Activated CD8-positive, alpha-beta T cell treated with anti-CD3 and anti-CD28 coated beads, Interleukin-2, amount 10 ng/mL, durations not matched to agents 7 days and 5 days (primary cell): ENCODE data around the gene CLEC10A. TPM values are rescaled to one million over a fixed set of nuclear protein-coding genes. Genes with fewer than 3 reads are reported as not detected.
"Not testable (repeated sequence)": the region's sequence is repeated elsewhere in the genome, so short reads cannot be mapped to it uniquely, and the experiment has no call there.

Source experiments
- ATAC-seq: fragments of 150-1000 bp; cut with Tn5 transposase; one replicate; pipeline ENCODE4 v1.10.0; 2021; ENCODE audit warnings: moderate library complexity
- CTCF ChIA-PET: fragments of 350-600 bp; sonication (Branson Sonifier 250); formaldehyde crosslinking; loops from one replicate; lab custom pipeline; 2021; ENCODE audit warnings: antibody characterized with exemption; lab: Charles Lee
- POLR2A ChIA-PET: fragments of 350-600 bp; sonication (Branson Sonifier 250); formaldehyde crosslinking; loops from one replicate; lab custom pipeline; 2021; ENCODE audit warnings: antibody characterized with exemption; lab: Charles Lee
- DNase-seq: peaks from one replicate; pipeline ENCODE4 v3.0.0-alpha.2; 2020
- H3K27ac Mint-ChIP-seq: one replicate; pipeline ENCODE4 v1.8.0; 2021; ENCODE audit warnings: mild to moderate bottlenecking, mixed read lengths
- H3K27me3 Mint-ChIP-seq: one replicate; pipeline ENCODE4 v1.8.0; 2021; ENCODE audit warnings: low read depth, mixed read lengths
- H3K36me3 Mint-ChIP-seq: one replicate; pipeline ENCODE4 v1.8.0; 2021; ENCODE audit warnings: low read depth, mixed read lengths
- H3K4me1 Mint-ChIP-seq: one replicate; pipeline ENCODE4 v1.8.0; 2021; ENCODE audit warnings: low read depth, mixed read lengths
- H3K4me3 Mint-ChIP-seq: one replicate; pipeline ENCODE4 v1.8.0; 2021; ENCODE audit warnings: mild to moderate bottlenecking, mixed read lengths
- H3K9me3 Mint-ChIP-seq: one replicate; pipeline ENCODE4 v1.8.0; 2022; ENCODE audit warnings: mixed read lengths; ENCODE audit not compliant: insufficient read depth
- total RNA-seq, 2 experiments: library from RNA; stranded (reverse); gene quantifications; one replicate each; pipeline ENCODE4 v1.2.3, GENCODE V29; 2021

CLEC10A gene
- total RNA-seq, 2 experiments from 2014 or later: not detected

DNA sequence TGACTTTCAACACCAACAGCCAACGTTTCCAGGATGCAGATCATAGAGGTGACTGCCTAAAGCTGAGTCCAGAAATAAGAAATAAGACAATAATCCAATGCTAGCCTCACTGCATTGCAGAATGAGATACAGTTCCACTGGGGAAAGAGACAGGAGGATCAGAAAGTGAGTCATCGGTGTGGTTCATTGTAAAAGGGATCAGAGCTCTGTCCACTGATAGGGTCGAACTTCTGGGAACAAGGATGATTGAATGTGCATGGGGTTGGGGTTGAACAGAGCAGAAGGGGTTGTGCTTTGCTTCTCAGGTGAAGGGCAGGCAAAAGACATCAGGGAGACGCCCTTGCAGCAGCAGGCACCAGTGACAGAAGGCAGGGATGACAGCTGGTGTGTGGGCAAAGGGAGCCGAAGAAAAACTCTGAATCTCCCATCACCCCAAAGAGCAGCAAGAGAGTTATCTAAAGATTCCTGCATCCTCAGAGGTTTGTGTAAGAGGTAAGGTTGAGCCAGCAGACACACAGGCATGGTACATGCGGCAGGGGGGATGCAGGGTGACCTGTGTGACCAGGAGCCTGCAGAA lies 16.4 kb downstream of the CLEC10A start:
- Mint-ChIP-seq H3K4me1 (no peaks in the 10 kb centered on the region), H3K36me3 (no peaks in the 10 kb centered on the region), H3K4me3 (no peak overlapping the region), H3K27me3 (peaks cover 9% of the 10 kb centered on the region), H3K27ac (no peak overlapping the region), H3K9me3 (peaks cover 9% of the 10 kb centered on the region)
- DNase-seq (no peak), ATAC-seq (no peak)
- CTCF ChIA-PET: interaction anchor here (1.8 kb wide), 1 partner anchor 12 kb away, joined by 9 read pairs; no protein-coding TSS in a partner anchor
- POLR2A ChIA-PET: no interaction called here

DNA sequence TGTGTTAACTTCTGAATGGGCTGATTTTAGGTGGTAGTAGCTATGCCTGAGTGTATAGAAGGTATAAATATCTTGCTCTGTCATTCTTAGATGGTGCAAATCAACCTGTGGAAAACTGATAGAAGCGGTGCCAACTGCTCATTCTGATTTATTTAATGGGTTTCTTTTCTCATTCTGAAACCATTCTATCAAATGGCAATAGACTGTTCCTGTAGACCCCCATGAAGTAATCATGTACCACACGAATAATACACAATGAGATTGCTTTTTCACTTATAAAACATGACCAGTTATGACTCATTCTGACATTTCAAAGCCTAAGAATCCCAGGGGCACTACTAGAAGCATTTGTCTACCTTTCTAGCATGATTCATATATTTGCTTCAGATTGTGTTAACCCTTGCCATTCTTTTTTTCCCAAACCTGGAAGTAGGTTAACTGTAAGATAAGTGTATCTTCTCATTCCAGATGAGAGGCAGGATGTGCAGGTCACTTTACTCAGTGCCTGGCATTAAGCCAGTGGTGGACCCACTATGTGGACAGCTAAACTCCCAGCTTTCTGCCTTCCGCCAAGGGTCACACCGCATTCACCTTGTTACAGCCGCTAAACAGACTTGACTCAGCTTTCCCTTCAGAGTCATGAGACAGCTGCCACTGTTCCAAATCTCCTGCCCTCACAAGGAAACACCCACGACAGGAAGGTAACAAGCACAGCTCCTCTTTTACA lies 19.7 kb downstream of the CLEC10A start:
- ChIA-PET CTCF (interaction anchor here (0.7 to 1.4 kb wide), 4 partner anchors 8 to 116 kb away, joined by 3 to 4 read pairs (median 3); no protein-coding TSS in a partner anchor), POLR2A (no interaction called here)
- no peak overlapping the region for H3K27ac Mint-ChIP-seq
- no peaks in the 10 kb centered on the region for H3K36me3 Mint-ChIP-seq
- H3K4me1 Mint-ChIP-seq: no peaks in the 10 kb centered on the region
- no peak for DNase-seq
- no peaks in the 10 kb centered on the region for H3K9me3 Mint-ChIP-seq
- no peak overlapping the region for H3K4me3 Mint-ChIP-seq
- ATAC-seq: no peak
- H3K27me3 Mint-ChIP-seq: peaks cover 9% of the 10 kb centered on the region

DNA sequence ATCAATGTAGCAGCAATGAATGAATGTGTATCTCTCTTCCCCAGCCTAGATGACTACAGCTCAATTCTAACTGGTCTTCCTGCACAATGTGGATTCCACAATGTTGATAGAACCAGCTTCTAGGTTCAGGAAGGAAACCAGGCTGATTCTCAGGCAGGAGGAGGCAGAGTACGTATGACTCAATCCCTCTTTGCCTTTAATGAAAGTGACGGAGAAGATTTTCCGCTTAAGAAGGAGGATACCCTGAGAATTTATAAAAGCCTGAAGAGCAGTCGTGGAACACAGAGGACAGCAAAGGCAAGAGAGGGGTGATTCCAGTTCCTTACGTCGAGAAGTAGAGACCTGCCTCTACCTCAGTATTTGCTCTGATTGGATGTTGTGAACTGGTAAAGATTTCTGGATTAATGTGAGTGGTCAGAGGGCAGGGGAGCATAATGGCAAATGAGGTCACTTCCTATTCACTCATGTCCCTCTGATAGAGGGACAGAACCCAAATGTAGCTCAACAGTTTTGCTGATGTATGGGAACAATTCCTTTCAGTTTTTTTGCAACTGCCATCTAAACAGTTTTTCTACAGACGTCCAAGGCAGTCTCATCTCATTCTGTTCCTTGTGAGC lies 21.1 kb downstream of the CLEC10A start:
- Mint-ChIP-seq H3K27ac (no peak overlapping the region), H3K4me1 (no peaks in the 10 kb centered on the region), H3K9me3 (no peaks in the 10 kb centered on the region), H3K4me3 (no peak overlapping the region), H3K36me3 (no peaks in the 10 kb centered on the region), H3K27me3 (peaks cover 9% of the 10 kb centered on the region)
- ChIA-PET CTCF (interaction anchor here (0.8 to 1.3 kb wide), 3 partner anchors 13 to 75 kb away, joined by 3 to 4 read pairs (median 3); no protein-coding TSS in a partner anchor), POLR2A (no interaction called here)
- ATAC-seq: no peak
- DNase-seq: no peak

DNA sequence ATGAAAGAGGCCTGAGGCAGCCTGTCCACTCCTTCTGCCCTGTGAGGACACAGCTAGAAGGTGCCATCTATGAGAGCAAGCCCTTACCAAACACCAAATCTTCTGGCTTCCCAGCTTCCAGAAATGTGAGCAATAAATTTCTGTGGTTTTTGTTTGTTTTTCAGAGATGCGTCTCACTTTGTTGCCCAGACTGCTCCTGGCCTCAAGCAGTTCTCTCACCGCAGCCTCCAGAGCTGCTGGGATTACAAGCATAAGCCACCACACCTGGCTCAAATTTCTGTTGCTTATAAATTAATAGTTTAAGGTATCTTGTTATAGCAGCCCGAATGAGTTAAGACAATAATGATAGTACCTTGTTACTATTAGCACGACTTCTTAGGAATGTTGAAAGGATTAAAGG lies 23.7 kb downstream of the CLEC10A start:
- Mint-ChIP-seq H3K36me3 (no peaks in the 10 kb centered on the region), H3K27ac (no peak overlapping the region), H3K9me3 (no peaks in the 10 kb centered on the region), H3K4me3 (no peak overlapping the region), H3K27me3 (peaks cover 9% of the 10 kb centered on the region), H3K4me1 (no peaks in the 10 kb centered on the region)
- ChIA-PET POLR2A (no interaction called here), CTCF (interaction anchor here (13.6 kb wide), 1 partner anchor 81 kb away, joined by 395 read pairs; no protein-coding TSS in a partner anchor)
- ATAC-seq (no peak), DNase-seq (no peak)

DNA sequence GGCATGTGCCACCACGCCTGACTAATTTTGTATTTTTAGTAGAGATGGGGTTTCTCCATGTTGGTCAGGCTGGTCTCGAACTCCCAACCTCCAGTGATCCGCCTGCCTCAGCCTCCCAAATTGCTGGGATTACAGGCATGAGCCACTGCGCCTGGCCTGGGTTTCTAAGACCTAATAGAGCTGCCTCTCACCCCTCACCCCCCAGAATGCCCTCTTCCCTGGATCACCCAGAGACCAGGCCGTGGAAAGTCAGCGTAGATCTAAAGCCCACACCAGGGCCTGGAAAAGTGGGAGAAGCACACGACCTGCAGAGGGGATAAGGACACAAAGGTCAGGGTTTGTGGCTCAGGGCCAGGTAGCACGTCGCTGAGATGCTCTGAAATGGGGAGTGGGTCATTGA lies 29.5 kb downstream of the CLEC10A start:
- not testable (repeated sequence) for H3K9me3 Mint-ChIP-seq, H3K36me3 Mint-ChIP-seq, H3K27me3 Mint-ChIP-seq, ATAC-seq, DNase-seq, H3K27ac Mint-ChIP-seq, H3K4me3 Mint-ChIP-seq
- peaks cover 19% of the 10 kb centered on the region for H3K4me1 Mint-ChIP-seq
- ChIA-PET POLR2A (interaction anchor here (0.6 to 2.2 kb wide), 2 partner anchors 15 to 79 kb away, joined by 3 to 5 read pairs; partner anchors contain the start of gene SLC16A13), CTCF (interaction anchor here (0.8 to 13.6 kb wide), 4 partner anchors 13 to 245 kb away, joined by 3 to 395 read pairs (median 8); no protein-coding TSS in a partner anchor)

DNA sequence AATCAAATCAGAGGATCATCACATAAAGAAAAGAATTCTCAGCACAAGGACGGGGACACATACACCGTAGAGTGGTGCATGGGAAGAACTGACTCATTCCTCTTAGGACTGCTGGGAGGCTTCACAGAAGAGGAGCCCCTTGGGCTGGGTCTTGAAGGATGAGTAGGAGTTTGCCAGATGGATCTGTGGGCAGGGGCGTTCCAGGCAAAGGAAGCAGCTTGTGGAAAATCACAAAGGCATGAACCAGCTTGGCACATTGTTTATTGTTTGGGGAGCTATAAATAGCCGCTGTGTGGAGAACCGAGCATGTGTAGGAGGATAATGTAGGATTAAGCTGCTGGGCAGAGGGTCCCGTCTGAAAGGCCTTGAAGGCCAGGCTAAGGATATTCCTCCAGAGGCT lies 31.1 kb downstream of the CLEC10A start:
- no peak for ATAC-seq
- no peak for DNase-seq
- H3K9me3 Mint-ChIP-seq: no peaks in the 10 kb centered on the region
- CTCF ChIA-PET: interaction anchor here (1.5 to 13.6 kb wide), 2 partner anchors 49 to 88 kb away, joined by 3 to 395 read pairs; no protein-coding TSS in a partner anchor
- POLR2A ChIA-PET: no interaction called here
- H3K27ac Mint-ChIP-seq: no peak overlapping the region
- H3K36me3 Mint-ChIP-seq: no peaks in the 10 kb centered on the region
- H3K4me1 Mint-ChIP-seq: peaks cover 22% of the 10 kb centered on the region
- peaks cover 9% of the 10 kb centered on the region for H3K27me3 Mint-ChIP-seq
- no peak overlapping the region for H3K4me3 Mint-ChIP-seq

DNA sequence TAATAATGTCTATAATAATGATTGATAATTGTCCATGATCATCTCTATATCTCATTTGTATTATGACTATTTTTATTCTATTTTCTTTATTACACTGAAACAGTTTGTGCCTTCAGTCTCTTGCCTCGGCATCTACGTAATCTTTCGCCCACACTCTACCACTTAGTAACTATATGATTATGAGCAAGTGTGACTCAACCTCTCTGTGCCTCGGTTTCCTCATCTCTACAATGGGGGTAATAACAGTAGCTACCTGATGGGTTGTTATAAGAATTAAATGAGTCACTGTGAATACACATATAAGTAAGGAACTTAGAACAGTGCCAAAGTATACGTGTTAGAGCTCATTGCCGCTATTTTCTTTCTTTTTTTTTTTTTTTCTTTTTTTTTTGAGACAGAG lies 32.5 kb downstream of the CLEC10A start:
- Mint-ChIP-seq H3K27me3 (peaks cover 10% of the 10 kb centered on the region), H3K36me3 (no peaks in the 10 kb centered on the region), H3K27ac (no peak overlapping the region), H3K9me3 (no peaks in the 10 kb centered on the region), H3K4me3 (no peak overlapping the region), H3K4me1 (peaks cover 27% of the 10 kb centered on the region)
- DNase-seq (no peak), ATAC-seq (no peak)
- POLR2A ChIA-PET: interaction anchor here (2.3 to 2.9 kb wide), 2 partner anchors 12 to 85 kb away, joined by 16 to 24 read pairs; partner anchors contain the start of gene SLC16A13
- CTCF ChIA-PET: interaction anchor here (0.7 to 13.6 kb wide), 4 partner anchors 34 to 130 kb away, joined by 3 to 395 read pairs (median 4); no protein-coding TSS in a partner anchor

DNA sequence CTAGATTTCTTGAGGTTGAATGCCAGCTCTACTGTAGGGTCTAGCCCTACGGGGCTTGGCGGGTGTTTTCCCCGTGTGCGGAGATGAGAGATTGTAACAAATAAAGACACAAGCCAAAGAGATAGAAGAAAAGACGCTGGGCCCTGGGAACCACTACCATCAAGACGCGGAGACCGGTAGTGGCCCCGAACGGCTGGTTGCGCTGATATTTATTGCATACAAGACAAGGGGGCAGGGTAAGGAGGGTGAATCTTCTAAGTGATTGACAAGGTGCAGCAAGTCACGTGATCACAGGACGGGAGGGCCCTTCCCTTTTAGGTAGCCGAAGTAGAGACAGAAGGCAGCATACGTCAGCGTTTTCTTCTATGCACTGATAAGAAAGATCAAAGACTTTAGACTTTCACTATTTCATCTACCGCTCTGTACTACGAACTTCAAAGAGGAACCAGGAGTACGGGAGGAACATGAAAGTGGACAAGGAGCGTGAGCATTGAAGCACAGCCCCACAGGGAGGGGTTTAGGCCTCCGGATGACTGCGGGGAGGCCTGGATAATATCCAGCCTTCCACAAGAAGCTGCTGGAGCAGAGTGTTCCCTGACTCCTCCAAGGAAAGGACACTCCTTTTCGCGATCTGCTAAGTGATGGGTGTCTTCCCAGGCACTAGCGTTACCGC lies 33.2 kb downstream of the CLEC10A start:
- peaks cover 32% of the 10 kb centered on the region for H3K4me1 Mint-ChIP-seq
- not testable (repeated sequence) for H3K9me3 Mint-ChIP-seq, H3K36me3 Mint-ChIP-seq
- peak overlapping the region; percentile 73 for H3K4me3 Mint-ChIP-seq
- ATAC-seq (peak; percentile 39), DNase-seq (peak; percentile 89)
- H3K27me3 Mint-ChIP-seq: peaks cover 10% of the 10 kb centered on the region
- H3K27ac Mint-ChIP-seq: peak overlapping the region; percentile 66
- POLR2A ChIA-PET: interaction anchor here (1.4 to 2.9 kb wide), 6 partner anchors 11 to 90 kb away, joined by 3 to 24 read pairs (median 8); partner anchors contain the start of gene SLC16A13
- CTCF ChIA-PET: interaction anchor here (0.7 to 13.6 kb wide), 37 partner anchors 8 to 641 kb away, joined by 3 to 395 read pairs (median 7); partner anchors contain the start of genes ACADVL, ASGR1, DLG4 and DVL2

DNA sequence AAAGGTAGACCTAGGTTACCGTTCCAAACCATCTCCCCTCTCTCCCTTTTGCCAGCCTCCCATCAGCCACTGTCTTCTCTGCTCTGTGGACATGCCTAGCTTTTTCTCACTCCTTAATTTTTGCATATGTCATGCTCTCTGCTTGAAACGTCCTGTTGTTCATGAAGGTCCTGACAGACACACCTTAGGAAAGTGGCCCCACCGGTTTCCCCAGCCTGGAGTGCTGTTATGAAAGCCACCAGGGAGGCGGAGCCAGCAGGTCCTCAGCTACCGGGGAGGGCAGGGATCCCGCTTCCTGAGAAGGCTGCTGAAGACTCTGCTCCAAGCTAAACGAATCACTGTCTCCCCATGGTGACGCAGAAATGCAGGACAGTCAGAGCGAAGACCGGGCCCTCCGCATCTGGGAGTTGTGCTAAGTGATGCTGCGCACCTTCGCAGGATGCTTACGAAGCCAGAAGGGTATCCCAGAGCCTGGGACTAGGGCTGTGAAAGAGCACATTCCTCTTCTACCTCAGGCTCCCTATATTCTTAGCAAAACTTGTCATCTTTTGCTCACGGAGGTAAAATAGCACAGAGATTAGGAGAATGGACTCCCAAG lies 33.8 kb downstream of the CLEC10A start:
- ChIA-PET POLR2A (interaction anchor here (0.6 to 2.9 kb wide), 10 partner anchors 11 to 412 kb away, joined by 3 to 24 read pairs (median 5); partner anchors contain the start of genes ACADVL and SLC16A13), CTCF (interaction anchor here (0.7 to 13.6 kb wide), 63 partner anchors 8 to 642 kb away, joined by 3 to 395 read pairs (median 4); partner anchors contain the start of genes ACADVL, ACAP1, ASGR1 and DLG4)
- ATAC-seq (peak; percentile 43), DNase-seq (peak; percentile 51)
- Mint-ChIP-seq H3K4me1 (peaks cover 36% of the 10 kb centered on the region), H3K9me3 (no peaks in the 10 kb centered on the region), H3K27ac (peak overlapping the region; percentile 66), H3K4me3 (peak overlapping the region; percentile 73), H3K27me3 (peaks cover 10% of the 10 kb centered on the region), H3K36me3 (no peaks in the 10 kb centered on the region)

DNA sequence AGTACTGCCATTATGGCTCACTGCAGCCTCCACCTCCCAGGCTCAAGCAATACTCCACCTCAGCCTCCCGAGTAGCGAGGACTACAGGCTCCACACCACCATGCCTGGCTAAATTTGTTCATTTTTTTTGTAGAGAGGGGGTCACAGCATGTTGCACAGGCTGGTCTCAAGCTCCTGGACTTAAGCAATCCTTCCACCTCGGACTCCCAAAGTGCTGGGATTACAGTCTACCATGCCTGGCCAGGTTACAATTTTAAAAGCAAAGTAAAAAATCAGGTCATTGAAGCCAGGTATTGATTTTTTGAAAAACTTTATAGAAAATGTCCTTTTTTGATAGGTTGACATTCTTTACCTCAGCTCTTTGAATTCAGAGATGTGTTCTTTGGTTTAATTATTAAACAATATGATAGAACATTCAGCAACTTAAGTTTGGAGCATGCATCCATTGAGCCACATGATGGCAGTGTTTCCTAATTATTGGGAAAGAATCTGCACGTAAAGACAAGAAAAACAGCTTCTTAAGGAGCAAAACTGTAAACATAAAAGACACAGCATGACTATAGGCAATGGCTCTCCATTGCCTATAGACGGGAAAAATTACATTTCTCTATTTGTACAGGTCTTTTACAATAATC lies 34.4 kb downstream of the CLEC10A start:
- Mint-ChIP-seq H3K4me1 (peaks cover 38% of the 10 kb centered on the region), H3K27me3 (peaks cover 10% of the 10 kb centered on the region), H3K4me3 (peak overlapping the region; percentile 73), H3K9me3 (no peaks in the 10 kb centered on the region), H3K27ac (peak overlapping the region; percentile 66), H3K36me3 (peaks cover 1% of the 10 kb centered on the region)
- CTCF ChIA-PET: interaction anchor here (0.7 to 13.6 kb wide), 64 partner anchors 8 to 642 kb away, joined by 3 to 395 read pairs (median 4); partner anchors contain the start of genes ACADVL, ACAP1, ASGR1 and DLG4
- DNase-seq (peak; percentile 68), ATAC-seq (peak; percentile 42)
- POLR2A ChIA-PET: interaction anchor here (0.6 to 2.9 kb wide), 10 partner anchors 10 to 413 kb away, joined by 3 to 24 read pairs (median 5); partner anchors contain the start of genes ACADVL and SLC16A13
